Mucosa of descending colon (tissue), 3 donors: ENCODE data around the gene FUT1. TPM values are rescaled to one million over a fixed set of nuclear protein-coding genes. Genes with fewer than 3 reads are reported as not detected.
A peak's percentile ranks its signal among the peaks of the same experiment; 100 is the strongest.
"Not testable (repeated sequence)": the region's sequence is repeated elsewhere in the genome, so short reads cannot be mapped to it uniquely, and the experiment has no call there.

Experiments
- ATAC-seq: fragments of 200-7000 bp; cut with Tn5 transposase; one replicate; pipeline ENCODE4 v1.9.1; 2020; ENCODE audit warnings: mild to moderate bottlenecking, moderate library complexity
- DNase-seq, 3 donors: peaks; one replicate each; pipeline ENCODE4 v3.0.0-alpha.2; 2020
- H3K36me3 ChIP-seq: fragments of 200-600 bp; one replicate; pipeline ENCODE4 v1.8.0; 2021; ENCODE audit warnings: low read depth, mild to moderate bottlenecking
- H3K4me1 ChIP-seq: fragments of 200-600 bp; one replicate; pipeline ENCODE4 v1.8.0; 2021; ENCODE audit warnings: low read depth, mild to moderate bottlenecking
- H3K4me3 ChIP-seq: fragments of 200-600 bp; one replicate; pipeline ENCODE4 v1.8.0; 2021; ENCODE audit warnings: mild to moderate bottlenecking
- H3K9me3 ChIP-seq: fragments of 200-600 bp; one replicate; pipeline ENCODE4 v1.8.0; 2021; ENCODE audit warnings: mild to moderate bottlenecking
- intact Hi-C, 2 donors: fragments of 100-400 bp; cut with DNase I in 1 of 2; cut with micrococcal nuclease in 1 of 2; formaldehyde crosslinking; loops; one replicate each; pipeline versions ENCODE4 v1.11.0 to v1.11.1; 2022; cut with DNase I, micrococcal nuclease
- total RNA-seq, 3 donors: library from RNA; stranded (reverse); fragmentation: NEBNext Ultra II Directional in 2 of 3; extraction: Animal tissue kit (Norgen Biotek cat#: 25700) in 2 of 3; gene quantifications; one replicate each; pipeline versions ENCODE4 v1.2.1 to v1.2.4, GENCODE V29; 2021 to 2023
- TF ChIP-seq, protein P1 (sequence below): fragments of 200-600 bp; IDR thresholded peaks from one replicate; pipeline ENCODE4 v1.8.0; 2022; ENCODE audit warnings: antibody characterized with exemption, mild to moderate bottlenecking
- donor health status: DM: no; HTN: no; CAD: no; lungs with moderate emphysema.
- donor health status: DM: no; HTN: no; CAD: no.
- donor health status: DM: no; HTN: yes; CAD: no.

FUT1 gene
- total RNA-seq, 3 donors from 2014 or later, result 0.17 to 1.5 (median 0.72) TPM

DNA sequence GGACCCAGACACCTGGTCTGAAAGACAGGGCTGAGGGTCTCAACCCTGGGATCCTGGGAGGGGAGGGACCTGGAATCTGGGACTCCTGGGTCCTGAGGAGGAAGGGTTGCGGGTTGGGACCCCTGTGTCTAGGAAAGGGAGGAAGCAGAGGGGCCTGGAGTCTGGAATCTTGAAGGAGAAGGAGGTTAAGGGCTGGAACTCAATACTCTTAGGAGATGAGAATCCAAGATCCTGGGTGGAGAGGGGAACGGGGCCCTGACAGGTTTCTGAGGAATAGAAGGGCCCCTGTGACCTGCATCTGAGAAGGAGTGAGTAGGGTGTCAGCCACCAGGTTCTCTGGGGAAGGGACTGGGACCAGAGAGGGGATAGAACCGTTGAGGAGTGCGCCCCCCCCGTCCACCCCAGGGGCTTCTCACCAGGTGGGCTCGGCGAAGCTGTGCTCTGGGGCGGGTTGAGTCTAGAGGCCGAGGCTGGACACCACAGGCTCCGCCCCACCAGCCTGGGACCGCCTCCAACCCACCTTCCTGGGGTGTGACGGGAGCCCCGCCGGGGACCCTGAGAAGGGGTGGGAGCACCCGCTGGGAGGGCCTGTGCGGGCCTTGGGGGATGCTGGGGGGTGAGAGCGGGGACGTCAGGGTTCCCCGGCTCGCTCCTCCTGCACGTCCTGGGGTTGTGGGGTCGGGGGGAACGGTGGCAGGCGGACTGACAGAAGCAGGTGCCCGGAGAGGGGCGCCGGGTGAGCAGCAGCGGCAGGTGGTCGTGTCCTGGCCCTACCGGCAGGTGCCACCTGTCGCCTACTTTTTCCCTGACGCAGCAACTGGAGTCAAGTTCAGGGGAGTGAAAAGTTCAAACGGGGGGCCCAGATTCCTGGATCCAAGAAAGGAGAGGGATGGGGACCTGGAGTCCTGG, 32.9 kb downstream of the FUT1 start, which contains the start of gene MAMSTR:
TSS of gene MAMSTR (minus strand) at position 463 of the 909 bp plus-strand sequence. CDS start 694 bp downstream, outside the sequence.
- Histone ChIP-seq H3K4me1 (peaks cover 18% of the 10 kb centered on the region), H3K36me3 (no peaks in the 10 kb centered on the region), H3K4me3 (peak within 1 kb of the TSS; percentile 9), H3K9me3 (no peaks in the 10 kb centered on the region)
- ATAC-seq (no peak), DNase-seq (peak in 1 of 3 donors; percentile 61)
- intact Hi-C loops, result no loop called here
- TF ChIP-seq, protein P1, sequence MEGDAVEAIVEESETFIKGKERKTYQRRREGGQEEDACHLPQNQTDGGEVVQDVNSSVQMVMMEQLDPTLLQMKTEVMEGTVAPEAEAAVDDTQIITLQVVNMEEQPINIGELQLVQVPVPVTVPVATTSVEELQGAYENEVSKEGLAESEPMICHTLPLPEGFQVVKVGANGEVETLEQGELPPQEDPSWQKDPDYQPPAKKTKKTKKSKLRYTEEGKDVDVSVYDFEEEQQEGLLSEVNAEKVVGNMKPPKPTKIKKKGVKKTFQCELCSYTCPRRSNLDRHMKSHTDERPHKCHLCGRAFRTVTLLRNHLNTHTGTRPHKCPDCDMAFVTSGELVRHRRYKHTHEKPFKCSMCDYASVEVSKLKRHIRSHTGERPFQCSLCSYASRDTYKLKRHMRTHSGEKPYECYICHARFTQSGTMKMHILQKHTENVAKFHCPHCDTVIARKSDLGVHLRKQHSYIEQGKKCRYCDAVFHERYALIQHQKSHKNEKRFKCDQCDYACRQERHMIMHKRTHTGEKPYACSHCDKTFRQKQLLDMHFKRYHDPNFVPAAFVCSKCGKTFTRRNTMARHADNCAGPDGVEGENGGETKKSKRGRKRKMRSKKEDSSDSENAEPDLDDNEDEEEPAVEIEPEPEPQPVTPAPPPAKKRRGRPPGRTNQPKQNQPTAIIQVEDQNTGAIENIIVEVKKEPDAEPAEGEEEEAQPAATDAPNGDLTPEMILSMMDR, result no peak

DNA sequence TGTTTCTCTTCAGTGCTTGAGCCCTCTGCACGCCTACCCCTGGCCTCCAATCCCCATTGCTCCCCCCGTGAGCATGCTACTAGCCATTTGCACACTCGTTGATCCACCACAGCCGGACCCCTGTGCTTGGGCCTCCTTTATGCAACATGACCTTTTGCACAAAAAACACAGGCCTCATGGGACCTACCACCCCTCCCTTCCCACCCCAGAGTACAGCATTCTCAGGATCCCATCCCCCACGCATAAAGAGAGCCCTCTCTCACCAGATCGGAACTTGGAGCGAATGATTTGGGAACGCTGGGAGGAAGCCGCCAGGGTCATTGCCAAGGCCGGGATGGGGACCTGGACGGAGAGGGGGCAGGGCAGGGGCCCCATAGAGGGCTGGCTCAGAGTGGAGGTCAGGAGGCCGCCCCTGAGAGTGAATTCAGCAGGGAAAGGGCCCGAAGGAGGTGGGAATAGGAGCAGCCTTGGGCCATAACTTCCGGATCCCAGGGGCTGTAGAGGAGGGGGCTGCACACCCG, 33.7 kb downstream of the FUT1 start:
- TF ChIP-seq, protein P1, result no peak
- no peaks in the 10 kb centered on the region for H3K9me3 ChIP-seq
- peak in 1 of 3 donors; percentile 35 for DNase-seq
- intact Hi-C loops, result no loop called here
- H3K4me3 ChIP-seq, result no peak overlapping the region
- H3K4me1 ChIP-seq, result peaks cover 18% of the 10 kb centered on the region
- H3K36me3 ChIP-seq, result no peaks in the 10 kb centered on the region
- no peak for ATAC-seq

DNA sequence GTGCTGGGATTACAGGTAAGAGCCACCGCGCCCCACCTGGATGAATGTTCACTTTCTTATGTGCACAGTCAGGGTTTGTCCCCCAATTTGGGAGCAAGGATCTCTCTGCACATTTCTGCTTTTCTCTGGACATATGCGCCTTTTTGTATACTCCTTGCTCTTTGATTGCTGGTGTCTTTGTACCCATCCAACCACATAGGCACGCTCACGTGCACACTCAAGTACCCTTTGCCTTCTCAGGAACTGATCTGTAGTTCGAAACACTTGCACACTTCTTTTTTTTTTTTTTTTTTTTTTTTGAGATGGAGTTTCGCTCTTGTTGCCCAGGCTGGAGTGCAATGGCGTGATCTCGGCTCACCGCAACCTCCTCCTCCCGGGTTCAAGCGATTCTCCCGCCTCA, 34.3 kb downstream of the FUT1 start:
- H3K9me3 ChIP-seq, H3K36me3 ChIP-seq, H3K4me3 ChIP-seq, intact Hi-C loops, ATAC-seq: not testable (repeated sequence)
- peak in 1 of 3 donors; percentile 6 for DNase-seq
- H3K4me1 ChIP-seq, result peaks cover 19% of the 10 kb centered on the region

DNA sequence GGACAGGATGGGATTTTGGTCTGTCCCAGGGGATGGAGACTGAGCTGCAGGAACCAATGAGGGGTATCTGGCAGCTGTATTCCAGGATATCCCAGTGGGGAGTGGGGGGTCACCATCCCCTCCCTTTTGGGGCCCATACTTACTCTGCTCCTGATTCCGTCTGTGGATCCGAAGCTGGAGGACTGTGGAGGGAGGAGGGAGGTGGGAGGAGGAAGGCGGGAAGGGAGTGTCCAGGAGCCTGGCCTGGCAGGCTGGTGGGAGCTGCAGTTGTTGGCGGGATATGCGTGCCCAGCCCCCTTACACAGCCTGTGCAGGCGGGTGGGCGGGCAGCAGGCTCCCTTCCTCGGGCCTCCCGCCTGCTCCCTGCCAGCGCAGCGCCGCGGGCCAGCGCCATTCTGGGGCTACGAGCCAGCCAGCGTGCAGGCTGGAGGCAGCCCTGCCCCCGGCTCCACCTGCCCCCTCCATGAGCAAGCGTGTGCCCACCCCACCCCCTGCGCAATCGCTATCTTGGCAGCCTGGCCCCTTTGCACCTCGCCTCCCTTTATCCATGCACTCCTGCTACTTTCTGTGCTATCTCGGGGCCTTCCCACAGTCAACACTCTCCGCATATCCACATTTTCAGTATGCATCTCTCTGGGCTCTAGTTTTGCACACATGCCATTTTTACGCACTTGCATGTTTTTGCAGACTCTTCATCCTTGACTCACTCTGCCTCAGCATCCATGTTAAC, 35.7 kb downstream of the FUT1 start:
- no peak for ATAC-seq
- H3K36me3 ChIP-seq, result no peaks in the 10 kb centered on the region
- DNase-seq, result peak in 1 of 3 donors; percentile 54
- H3K4me1 ChIP-seq, result peaks cover 23% of the 10 kb centered on the region
- H3K9me3 ChIP-seq, result no peaks in the 10 kb centered on the region
- no peak overlapping the region for H3K4me3 ChIP-seq
- intact Hi-C loops, result no loop called here
- TF ChIP-seq, protein P1, result no peak

DNA sequence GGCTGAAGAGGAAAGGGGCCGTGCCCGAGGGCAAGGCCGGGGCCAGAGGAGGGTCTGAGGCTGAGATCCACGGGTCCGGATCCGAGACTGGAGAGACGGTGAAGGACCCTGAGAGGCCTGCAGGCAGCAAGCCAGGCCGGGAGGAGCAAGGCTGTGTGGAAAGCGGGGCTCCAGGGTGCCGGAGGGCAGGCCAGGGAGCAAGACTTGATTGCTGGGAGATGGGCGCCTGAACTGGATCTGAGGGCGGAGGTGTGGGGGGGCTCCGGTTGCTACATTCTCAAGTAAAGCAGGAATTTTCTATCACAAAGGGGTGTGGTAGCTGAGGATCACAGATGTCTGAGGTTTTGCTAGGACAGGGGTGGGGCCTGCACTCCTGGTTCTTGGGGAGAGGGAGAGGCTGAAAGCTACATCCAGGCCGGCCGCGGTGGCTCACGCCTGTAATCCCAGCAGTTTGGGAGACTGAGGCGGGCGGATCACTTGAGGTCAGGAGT, 36.7 kb downstream of the FUT1 start:
- TF ChIP-seq, protein P1, result no peak
- Histone ChIP-seq H3K9me3 (no peaks in the 10 kb centered on the region), H3K4me3 (no peak overlapping the region), H3K36me3 (no peaks in the 10 kb centered on the region), H3K4me1 (peaks cover 23% of the 10 kb centered on the region)
- DNase-seq (peak in 1 of 3 donors; percentile 50), ATAC-seq (no peak)
- intact Hi-C loops, result no loop called here
